ENCODE results near the gene ACSL4.
"Not testable (repeated sequence)": the region's sequence is repeated elsewhere in the genome, so short reads cannot be mapped to it uniquely, and the experiment has no call there.

The ACSL4 gene

GRCh38 chrX:109732807-109733612 is at the start of gene ACSL4:
Gene ACSL4 (minus strand): TSS chrX:109733257. CDS start chrX:109683363, 49,894 bp downstream.
- DNase-seq, result peak; percentile 86 to 90

- DNase-seq, result no peak
Measured at GRCh38 chrX:109777749-109778148, 44.7 kb upstream of the ACSL4 start.

- DNase-seq, result no peak
Measured at GRCh38 chrX:109776986-109777385, 43.9 kb upstream of the ACSL4 start.

- no peak for DNase-seq
Measured at GRCh38 chrX:109776432-109776831, 43.4 kb upstream of the ACSL4 start.

GRCh38 chrX:109775386-109775785 is 42.3 kb upstream of the ACSL4 start:
- no peak for DNase-seq

GRCh38 chrX:109774706-109775105 is 41.6 kb upstream of the ACSL4 start:
- DNase-seq, result no peak

- DNase-seq, result no peak
Measured at GRCh38 chrX:109774136-109774535, 41.1 kb upstream of the ACSL4 start.

GRCh38 chrX:109773374-109773773 is 40.3 kb upstream of the ACSL4 start:
- DNase-seq, result no peak

GRCh38 chrX:109770780-109771179 is 37.7 kb upstream of the ACSL4 start:
- DNase-seq, result no peak

- DNase-seq, result no peak
Measured at GRCh38 chrX:109760922-109761250, 27.8 kb upstream of the ACSL4 start.

GRCh38 chrX:109760209-109760921 is 27.3 kb upstream of the ACSL4 start:
- no peak for DNase-seq

GRCh38 chrX:109753256-109753655 is 20.2 kb upstream of the ACSL4 start:
- DNase-seq, result no peak

- DNase-seq, result no peak
Measured at GRCh38 chrX:109751698-109752097, 18.6 kb upstream of the ACSL4 start.

- DNase-seq, result no peak
Measured at GRCh38 chrX:109749207-109749606, 16.1 kb upstream of the ACSL4 start.

- DNase-seq, result no peak
Measured at GRCh38 chrX:109747681-109748080, 14.6 kb upstream of the ACSL4 start.

- no peak for DNase-seq
Measured at GRCh38 chrX:109742722-109743121, 9.7 kb upstream of the ACSL4 start.

- not testable (repeated sequence) for DNase-seq
Measured at GRCh38 chrX:109740896-109741295, 7.8 kb upstream of the ACSL4 start.

- DNase-seq, result no peak
Measured at GRCh38 chrX:109740433-109740809, 7.4 kb upstream of the ACSL4 start.

- DNase-seq, result no peak
Measured at GRCh38 chrX:109739625-109740432, 6.8 kb upstream of the ACSL4 start.

GRCh38 chrX:109735202-109735744 is 2.2 kb upstream of the ACSL4 start:
- no peak for DNase-seq

GRCh38 chrX:109733613-109734083 is 591 bp upstream of the ACSL4 start:
- no peak for DNase-seq

- peak in 1 of 2 donors; percentile 33 for DNase-seq
Measured at GRCh38 chrX:109732017-109732801, 848 bp downstream of the ACSL4 start.

Measured in CD4-positive, alpha-beta T cell treated with Interferon alpha-2 for 1 hour (primary cell).